ENCODE data around the gene HEXA. TPM values are rescaled to one million over a fixed set of nuclear protein-coding genes. Genes with fewer than 3 reads are reported as not detected.

HEXA gene
- total RNA-seq, 1 donor from 2014 or later = 185 TPM

GRCh38 chr15:72313448-72313840, 62.4 kb downstream of the HEXA start:
- no peaks in the 10 kb centered on the region for H3K4me1 ChIP-seq

GRCh38 chr15:72312605-72313447, 63.0 kb downstream of the HEXA start:
- no peak overlapping the region for H3K27ac ChIP-seq
- TF ChIP-seq, protein P1, sequence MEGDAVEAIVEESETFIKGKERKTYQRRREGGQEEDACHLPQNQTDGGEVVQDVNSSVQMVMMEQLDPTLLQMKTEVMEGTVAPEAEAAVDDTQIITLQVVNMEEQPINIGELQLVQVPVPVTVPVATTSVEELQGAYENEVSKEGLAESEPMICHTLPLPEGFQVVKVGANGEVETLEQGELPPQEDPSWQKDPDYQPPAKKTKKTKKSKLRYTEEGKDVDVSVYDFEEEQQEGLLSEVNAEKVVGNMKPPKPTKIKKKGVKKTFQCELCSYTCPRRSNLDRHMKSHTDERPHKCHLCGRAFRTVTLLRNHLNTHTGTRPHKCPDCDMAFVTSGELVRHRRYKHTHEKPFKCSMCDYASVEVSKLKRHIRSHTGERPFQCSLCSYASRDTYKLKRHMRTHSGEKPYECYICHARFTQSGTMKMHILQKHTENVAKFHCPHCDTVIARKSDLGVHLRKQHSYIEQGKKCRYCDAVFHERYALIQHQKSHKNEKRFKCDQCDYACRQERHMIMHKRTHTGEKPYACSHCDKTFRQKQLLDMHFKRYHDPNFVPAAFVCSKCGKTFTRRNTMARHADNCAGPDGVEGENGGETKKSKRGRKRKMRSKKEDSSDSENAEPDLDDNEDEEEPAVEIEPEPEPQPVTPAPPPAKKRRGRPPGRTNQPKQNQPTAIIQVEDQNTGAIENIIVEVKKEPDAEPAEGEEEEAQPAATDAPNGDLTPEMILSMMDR (IDR thresholded peaks at IDR 0.05) = peak; percentile 74
- H3K4me3 ChIP-seq = no peak overlapping the region
- H3K27me3 ChIP-seq = no peaks in the 10 kb centered on the region
- H3K9me3 ChIP-seq = no peaks in the 10 kb centered on the region
- no peaks in the 10 kb centered on the region for H3K4me1 ChIP-seq
- intact Hi-C loops (cut with DNase I) = no loop called here
- H3K36me3 ChIP-seq = no peaks in the 10 kb centered on the region
- ATAC-seq = peak; percentile 94
- DNase-seq = peak; percentile 77

More at GRCh38 chr15:72313448-72313840, 62.4 kb downstream of the HEXA start:
- no peaks in the 10 kb centered on the region for H3K27me3 ChIP-seq
- ATAC-seq (no peak), DNase-seq (no peak)
- intact Hi-C loops (cut with DNase I) = no loop called here
- H3K9me3 ChIP-seq = no peaks in the 10 kb centered on the region
- TF ChIP-seq, protein P1 (IDR thresholded peaks at IDR 0.05) = no peak
- no peak overlapping the region for H3K27ac ChIP-seq
- no peak overlapping the region for H3K4me3 ChIP-seq
- no peaks in the 10 kb centered on the region for H3K36me3 ChIP-seq

DNA sequence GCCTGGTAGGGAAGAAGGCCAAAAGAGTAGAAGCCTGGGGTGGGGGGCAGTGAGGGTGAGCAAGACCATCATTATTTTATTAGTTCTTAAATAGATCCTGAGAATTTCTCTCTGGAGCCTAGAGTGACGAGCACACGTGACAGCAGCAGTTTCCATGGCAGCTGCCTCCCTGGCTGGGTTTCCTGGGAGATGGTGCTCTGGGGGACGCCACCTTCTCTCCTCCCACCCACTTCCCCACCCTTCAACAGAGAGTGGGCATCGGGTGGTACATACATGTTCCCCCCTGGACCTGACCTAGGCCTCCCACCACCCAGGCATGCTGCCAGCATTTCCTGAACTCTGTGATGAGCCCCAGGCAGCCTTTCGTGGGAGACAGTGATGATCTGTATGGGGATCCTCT, 68.8 kb downstream of the HEXA start:
- no peak overlapping the region for H3K4me3 ChIP-seq
- H3K4me1 ChIP-seq = no peaks in the 10 kb centered on the region
- TF ChIP-seq, protein P1 (IDR thresholded peaks at IDR 0.05) = no peak
- intact Hi-C loops (cut with DNase I) = no loop called here
- no peaks in the 10 kb centered on the region for H3K9me3 ChIP-seq
- no peaks in the 10 kb centered on the region for H3K27me3 ChIP-seq
- H3K27ac ChIP-seq = no peak overlapping the region
- ATAC-seq (no peak), DNase-seq (no peak)
- no peaks in the 10 kb centered on the region for H3K36me3 ChIP-seq

GRCh38 chr15:72306211-72306785, 69.5 kb downstream of the HEXA start:
- H3K4me3 ChIP-seq = no peak overlapping the region
- no peaks in the 10 kb centered on the region for H3K27me3 ChIP-seq
- no peak for DNase-seq
- ATAC-seq = no peak
- no peaks in the 10 kb centered on the region for H3K36me3 ChIP-seq
- TF ChIP-seq, protein P1 (IDR thresholded peaks at IDR 0.05) = no peak
- H3K4me1 ChIP-seq = no peaks in the 10 kb centered on the region
- intact Hi-C loops (cut with DNase I) = no loop called here
- no peaks in the 10 kb centered on the region for H3K9me3 ChIP-seq
- no peak overlapping the region for H3K27ac ChIP-seq

DNA sequence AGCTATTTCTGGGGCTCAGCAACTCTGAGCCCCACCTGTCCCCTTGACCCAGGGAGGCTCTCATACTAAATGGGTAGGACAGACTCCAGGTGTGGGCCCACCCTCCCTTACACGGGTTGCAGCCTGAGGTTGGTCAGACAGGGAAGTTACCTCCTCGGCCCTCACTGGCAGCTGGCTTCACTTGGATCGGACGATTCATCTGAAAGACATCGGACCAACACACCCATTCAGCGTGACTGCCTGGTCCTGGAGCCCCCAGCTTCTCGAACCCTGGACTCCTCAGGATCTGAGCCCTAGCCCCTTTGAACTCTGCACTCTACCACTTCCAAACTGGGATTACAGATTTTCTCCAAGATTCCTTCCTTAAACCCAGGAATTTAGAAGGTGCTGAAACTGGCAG, 71.2 kb downstream of the HEXA start:
- DNase-seq = no peak
- Histone ChIP-seq H3K9me3 (no peaks in the 10 kb centered on the region), H3K4me3 (no peak overlapping the region), H3K27ac (no peak overlapping the region), H3K27me3 (no peaks in the 10 kb centered on the region), H3K4me1 (no peaks in the 10 kb centered on the region), H3K36me3 (no peaks in the 10 kb centered on the region)
- intact Hi-C loops (cut with DNase I) = no loop called here
- ATAC-seq = no peak
- TF ChIP-seq, protein P1 (IDR thresholded peaks at IDR 0.05) = no peak
